Measurements from ENCODE around the gene STAT6.

STAT6 gene, protein sequence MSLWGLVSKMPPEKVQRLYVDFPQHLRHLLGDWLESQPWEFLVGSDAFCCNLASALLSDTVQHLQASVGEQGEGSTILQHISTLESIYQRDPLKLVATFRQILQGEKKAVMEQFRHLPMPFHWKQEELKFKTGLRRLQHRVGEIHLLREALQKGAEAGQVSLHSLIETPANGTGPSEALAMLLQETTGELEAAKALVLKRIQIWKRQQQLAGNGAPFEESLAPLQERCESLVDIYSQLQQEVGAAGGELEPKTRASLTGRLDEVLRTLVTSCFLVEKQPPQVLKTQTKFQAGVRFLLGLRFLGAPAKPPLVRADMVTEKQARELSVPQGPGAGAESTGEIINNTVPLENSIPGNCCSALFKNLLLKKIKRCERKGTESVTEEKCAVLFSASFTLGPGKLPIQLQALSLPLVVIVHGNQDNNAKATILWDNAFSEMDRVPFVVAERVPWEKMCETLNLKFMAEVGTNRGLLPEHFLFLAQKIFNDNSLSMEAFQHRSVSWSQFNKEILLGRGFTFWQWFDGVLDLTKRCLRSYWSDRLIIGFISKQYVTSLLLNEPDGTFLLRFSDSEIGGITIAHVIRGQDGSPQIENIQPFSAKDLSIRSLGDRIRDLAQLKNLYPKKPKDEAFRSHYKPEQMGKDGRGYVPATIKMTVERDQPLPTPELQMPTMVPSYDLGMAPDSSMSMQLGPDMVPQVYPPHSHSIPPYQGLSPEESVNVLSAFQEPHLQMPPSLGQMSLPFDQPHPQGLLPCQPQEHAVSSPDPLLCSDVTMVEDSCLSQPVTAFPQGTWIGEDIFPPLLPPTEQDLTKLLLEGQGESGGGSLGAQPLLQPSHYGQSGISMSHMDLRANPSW

DNA sequence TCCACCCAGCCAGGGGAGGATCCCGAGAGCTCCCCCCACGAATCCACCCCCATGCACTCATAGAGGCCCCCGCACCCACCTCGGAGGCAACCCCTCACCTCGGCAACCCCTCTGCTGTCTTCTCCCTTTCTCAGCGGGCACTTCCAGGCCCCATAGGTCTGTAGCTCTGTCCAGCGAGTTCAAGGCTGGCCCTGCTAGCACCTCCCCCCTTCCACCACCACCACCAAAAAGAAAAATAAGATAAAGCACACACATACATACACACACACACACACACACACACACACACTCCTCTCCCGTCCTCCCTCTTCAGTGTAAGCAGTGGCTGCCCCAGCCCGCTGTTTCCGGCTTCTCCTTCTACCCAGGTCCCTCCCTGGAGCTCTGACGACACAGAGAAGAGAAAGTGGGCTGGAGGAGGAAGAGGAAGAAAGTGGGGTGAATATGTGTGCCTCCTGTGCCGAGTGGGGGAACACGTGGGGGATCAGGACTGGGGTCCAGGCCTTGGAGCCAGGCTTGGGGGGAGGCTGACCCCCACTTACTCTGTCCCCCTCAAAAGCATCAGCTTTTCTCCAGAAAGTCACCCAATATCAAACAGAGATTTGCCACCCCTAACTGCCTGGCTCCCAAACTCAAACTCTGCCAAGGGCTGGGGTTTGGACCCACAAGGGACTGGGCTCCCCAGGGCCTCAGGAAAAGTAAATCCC, at the start of gene STAT6:
TSS of gene STAT6 (minus strand) at position 332 of the 704 bp plus-strand sequence. CDS start 3,084 bp downstream, outside the sequence.
- DNase-seq (ENCODE audit: low read depth in 3 of 3) = peak; percentile 53 to 77 (median 68)

DNA sequence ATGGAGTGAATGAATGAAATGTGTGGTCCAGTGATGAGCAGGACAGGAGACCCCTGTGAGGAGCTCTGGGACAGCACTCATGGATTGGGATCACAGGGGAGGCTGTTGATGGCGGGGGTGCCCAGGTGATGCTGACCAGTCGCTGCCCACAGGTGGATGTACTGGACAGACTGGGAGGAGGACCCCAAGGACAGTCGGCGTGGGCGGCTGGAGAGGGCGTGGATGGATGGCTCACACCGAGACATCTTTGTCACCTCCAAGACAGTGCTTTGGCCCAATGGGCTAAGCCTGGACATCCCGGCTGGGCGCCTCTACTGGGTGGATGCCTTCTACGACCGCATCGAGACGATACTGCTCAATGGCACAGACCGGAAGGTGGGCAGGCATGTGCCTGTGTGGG, 49.6 kb upstream of the STAT6 start:
- DNase-seq (ENCODE audit: low read depth in 3 of 3) = no peak

DNA sequence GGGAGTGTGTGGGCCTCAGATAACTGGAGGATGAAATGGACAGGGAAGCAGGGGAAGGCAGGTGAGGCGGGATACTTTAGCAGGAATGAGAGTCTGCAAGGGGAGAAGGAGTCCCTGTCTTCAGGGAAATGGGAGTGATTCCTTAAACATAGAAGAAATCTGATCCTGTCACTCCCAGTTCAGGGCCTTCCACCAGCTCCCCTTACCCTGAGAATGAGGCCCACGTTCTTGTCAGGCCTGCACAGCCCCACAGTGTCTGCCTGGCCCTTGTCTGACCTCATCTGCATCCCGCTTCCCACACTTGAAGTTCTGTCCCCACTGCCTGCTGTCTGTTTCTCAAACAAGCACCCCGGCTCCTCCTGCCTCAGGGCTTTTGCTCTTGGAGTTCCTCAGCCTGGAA, 48.9 kb upstream of the STAT6 start:
- no peak for DNase-seq (ENCODE audit: low read depth in 3 of 3)

DNA sequence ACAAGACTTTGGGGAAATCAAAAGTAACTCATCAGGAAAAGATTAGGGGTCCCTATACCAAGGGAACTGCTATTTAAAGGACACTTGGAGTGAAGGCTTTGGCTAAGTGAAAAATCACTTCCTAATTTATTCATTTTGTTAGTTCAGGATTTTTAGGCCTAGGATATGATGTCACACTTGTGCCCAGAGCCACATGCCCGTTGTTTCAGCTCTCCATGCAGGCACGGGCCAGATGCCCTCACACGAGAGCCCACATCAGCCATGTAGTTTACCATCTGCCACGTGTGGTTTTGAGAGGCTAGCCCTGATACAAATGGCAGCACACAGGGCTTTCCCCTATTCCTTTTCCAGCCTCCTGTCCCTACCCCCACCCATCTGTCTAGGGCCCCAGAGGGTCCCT, 48.1 kb upstream of the STAT6 start:
- DNase-seq (ENCODE audit: low read depth in 3 of 3) = no peak

DNA sequence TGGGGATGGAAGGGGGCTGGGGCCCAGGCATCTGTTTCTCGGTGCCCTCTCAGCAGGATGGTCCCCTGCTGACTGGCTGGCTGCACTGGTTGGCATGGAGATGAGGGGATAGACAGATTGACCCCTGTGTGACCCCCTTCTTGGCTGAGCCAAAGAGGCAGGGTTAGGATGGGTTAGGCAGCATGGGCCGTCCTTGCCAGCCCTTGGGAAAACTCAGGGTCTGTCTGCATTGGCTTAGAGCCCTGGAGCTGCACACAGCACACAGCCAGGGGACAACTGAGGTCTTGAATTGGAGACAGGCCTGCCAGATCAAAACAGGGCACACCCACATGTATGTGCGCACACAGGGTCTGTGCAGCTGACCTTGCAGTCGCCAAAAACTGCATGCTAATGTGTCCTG, 47.5 kb upstream of the STAT6 start:
- no peak for DNase-seq (ENCODE audit: low read depth in 3 of 3)

DNA sequence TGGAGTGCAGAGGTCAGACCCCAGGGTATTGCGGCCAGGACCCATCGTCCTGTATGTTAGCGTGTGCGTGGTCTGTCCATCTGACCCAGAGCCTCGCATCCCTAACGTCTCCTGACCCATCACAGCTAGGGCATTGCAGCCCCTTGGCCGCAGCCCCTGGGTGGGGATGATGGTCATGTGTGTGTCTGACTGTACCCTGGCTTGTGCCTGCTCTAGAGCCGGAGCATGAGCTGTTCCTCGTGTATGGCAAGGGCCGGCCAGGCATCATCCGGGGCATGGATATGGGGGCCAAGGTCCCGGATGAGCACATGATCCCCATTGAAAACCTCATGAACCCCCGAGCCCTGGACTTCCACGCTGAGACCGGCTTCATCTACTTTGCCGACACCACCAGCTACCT, 47.0 kb upstream of the STAT6 start:
- no peak for DNase-seq (ENCODE audit: low read depth in 3 of 3)

DNA sequence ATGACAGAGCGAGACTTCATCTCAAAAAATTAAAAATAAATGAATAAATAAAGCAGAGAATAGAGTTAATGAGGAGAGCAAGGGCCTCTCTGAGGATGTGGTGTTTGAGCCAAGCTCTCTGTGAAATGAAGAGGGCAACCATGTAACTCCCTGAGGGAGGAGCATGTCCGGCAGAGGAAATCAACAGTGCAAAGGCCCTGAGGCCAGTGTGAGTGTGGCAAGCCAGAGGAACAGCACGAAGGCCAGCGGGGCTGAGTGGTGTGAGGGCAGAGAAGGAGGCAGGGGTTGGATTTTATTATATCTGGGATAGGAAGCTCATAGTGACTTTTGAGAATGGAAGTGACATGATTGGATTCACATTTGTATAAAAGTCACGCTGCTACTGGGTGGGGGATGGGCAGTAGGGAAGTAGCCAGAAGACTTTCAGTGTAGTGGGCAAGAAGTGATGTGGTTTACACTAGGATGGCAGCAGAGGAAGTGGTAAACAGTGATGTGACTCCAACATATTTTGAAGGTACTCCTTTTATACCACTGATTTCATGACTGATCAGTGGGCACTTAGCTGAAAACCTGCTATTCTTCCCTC, 46.5 kb upstream of the STAT6 start:
- no peak for DNase-seq (ENCODE audit: low read depth in 3 of 3)

DNA sequence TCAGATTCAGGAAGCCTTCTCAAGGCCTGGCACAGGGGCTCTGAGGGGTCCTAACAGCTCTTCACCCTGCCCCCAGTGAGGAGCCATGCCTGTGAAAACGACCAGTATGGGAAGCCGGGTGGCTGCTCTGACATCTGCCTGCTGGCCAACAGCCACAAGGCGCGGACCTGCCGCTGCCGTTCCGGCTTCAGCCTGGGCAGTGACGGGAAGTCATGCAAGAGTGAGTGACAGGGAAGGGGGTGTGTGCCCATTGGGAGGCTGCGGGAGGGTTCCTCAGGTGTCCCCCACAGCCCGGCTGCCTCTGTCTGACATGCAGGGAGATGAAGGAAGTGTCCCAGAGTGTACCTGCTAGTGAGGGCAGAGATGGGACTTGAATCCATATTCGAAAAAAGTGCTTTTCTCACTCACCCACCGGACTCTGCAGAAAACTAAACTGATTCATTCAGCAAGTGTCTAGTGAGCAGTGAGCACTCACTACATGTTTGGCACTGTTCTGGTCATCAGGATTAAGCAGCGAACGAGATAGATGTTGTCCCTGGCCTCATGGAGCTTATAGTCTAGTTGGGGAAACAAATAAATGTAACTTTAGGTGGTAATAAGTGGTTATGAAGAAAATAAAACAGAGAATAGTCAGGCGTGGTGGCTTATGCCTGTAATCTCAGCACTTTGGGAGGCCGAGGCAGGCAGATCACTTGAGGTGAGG, 45.7 kb upstream of the STAT6 start:
- no peak for DNase-seq (ENCODE audit: low read depth in 3 of 3)

DNA sequence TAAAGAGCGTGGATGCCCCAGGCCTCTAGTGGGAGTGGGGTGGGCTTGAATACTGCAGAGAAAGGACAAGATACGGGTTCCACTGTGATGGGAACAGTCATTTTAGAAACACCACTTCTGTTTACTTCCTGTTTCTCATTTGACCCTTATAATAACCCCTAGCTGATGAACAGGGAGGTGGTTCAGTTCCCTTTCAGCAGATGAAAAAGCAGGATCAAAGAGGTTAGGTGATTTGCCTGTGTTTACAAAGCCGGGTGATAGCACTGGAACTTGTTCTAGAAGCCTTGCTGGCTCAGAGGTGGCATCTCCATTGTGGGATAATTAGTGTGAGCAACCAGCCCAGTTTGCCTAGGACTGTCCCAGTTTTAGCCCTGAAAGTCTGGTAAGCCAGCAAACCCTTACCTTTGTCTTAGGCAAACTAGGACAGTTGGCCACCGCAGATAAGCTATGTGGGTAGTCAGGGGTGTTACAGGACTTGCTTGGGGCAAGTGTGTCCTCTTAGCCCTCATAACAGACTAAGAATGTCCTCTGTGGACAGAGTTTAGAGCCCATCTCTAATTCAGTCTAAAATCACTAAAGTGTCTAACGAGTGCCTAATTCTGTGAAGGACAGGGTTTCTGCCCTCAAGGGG, 43.8 kb upstream of the STAT6 start:
- no peak for DNase-seq (ENCODE audit: low read depth in 3 of 3)

DNA sequence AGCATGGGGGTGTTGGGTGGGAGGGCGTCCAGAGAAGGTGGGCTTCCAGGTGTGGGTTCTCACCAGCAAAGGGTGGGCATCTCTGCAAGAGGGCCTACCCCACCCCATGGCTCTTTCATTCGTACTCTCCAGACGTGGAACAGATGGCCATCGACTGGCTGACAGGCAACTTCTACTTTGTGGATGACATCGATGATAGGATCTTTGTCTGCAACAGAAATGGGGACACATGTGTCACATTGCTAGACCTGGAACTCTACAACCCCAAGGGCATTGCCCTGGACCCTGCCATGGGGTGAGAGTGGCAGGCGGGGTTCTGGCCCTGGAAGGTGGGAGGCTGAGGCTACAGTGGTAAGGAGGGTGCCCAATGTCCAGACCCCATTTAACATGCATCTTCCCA, 42.9 kb upstream of the STAT6 start:
- DNase-seq (ENCODE audit: low read depth in 3 of 3) = no peak

DNA sequence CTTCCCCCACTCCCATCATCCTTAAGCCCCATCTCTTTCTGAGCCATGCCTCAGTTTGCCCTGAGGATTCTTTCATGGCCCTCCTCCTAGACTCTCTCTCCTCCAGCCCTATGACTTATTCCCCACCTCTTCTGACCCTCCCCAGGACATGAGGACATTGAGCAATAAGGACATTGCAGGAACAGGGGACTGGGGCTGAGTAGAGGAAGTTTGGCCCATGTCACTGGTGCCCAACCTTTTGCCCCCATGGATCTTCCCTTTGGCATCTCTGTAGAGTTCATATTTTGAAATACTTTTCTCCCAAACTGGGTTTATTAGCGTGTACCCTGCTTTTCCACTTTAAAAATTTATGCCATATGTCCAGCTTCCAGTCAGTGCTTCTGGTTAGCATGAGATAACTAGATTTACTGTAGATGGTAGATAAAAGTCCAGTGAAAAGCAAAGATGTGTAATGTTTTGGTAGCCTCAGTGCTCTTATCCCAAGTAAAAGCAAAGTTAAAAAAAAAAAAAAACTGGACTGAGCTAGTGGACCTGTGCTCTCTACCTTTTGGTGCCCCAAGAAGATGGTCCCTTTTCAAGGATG, 42.3 kb upstream of the STAT6 start:
- DNase-seq (ENCODE audit: low read depth in 3 of 3) = no peak

DNA sequence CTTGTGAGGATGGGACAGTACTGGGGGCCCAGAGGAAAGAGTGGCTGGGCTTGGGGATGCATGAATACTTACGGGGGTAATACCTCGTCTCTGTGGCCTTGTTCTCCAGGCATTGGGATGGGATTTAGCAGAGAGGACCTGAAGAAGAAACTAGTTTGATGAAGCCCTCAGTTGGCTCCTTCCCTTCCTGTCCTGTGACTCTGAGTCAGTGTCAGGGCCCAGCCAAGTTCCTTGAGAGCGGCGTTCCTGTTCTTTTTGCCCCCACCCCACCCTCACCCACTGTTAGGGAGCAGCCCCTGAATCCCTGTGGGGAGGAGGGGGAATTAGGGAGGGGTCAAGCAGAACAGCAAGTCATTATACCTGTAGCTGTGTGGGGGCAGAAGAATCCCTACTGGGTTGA, 41.5 kb upstream of the STAT6 start:
- no peak for DNase-seq (ENCODE audit: low read depth in 3 of 3)

DNA sequence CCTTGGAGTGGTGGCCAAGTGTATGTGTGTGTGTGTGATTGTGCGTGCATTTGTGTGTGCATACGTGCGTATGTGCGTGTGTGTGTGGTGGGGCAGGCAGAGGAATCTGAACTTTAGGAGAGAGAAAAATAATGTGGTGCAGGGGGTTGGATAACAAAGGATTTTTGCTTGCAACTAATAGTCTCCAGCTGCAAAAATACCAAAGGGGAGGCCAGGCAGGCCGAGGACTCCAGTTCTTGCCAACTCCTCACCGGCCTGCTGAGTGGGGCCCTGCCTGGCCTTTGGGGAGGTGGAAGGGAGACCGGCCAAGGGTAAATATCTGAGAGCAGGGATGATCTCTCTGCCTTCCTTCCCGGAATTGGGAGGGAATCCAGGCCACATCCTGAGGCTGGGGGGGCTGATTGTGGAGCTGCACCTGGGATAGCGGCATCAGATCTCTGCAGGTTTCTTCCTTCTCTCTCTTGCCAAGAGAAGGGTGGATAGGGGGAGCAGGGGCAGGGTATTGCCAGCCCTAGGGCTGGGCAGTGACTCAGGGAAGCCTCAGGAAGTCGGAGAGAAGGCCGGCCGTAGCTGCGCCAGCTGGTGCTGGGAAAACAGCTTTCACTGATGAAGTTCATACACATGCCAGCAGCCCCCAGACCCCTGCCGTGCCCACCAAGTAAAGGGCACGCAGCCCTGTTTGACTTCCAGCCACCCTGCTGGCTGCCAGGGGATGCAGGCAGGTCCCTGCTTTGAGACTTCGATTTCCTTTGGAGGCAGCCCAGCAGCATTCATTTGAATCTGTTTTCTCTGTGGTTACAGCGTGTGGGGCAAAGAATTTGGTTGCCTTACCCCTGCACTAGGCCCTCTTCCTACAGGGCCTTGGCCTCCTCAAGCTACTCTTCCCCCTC, 40.8 kb upstream of the STAT6 start:
- no peak for DNase-seq (ENCODE audit: low read depth in 3 of 3)

DNA sequence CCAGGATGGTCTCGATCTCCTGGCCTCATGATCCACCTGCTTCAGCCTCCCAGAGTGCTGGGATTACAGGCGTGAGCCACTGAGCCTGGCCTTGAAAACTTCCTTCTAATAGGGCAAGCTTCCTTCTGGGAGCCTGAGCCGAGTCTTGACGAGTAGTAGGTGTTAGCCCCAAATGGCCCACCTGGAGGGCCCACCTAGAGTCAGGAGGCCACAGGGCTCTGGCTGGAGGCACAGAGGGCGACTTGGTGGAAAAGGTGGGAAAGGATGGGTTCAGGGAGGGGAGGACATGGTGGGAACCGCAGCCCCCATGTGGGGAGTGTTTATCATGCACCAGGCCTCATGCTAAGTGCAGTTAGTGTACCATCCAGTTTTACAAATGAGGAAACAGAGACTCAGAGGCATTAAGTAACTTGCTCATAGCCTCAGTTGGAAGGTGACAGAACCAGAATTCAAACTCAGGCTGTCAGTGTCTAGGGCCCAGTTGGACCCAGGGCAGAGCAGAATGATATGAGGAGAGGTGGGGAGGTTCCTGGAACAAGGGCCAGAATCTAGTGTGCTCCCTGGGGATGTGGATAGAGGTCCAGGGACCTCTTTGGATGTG, 39.3 kb upstream of the STAT6 start:
- DNase-seq (ENCODE audit: low read depth in 3 of 3) = no peak

DNA sequence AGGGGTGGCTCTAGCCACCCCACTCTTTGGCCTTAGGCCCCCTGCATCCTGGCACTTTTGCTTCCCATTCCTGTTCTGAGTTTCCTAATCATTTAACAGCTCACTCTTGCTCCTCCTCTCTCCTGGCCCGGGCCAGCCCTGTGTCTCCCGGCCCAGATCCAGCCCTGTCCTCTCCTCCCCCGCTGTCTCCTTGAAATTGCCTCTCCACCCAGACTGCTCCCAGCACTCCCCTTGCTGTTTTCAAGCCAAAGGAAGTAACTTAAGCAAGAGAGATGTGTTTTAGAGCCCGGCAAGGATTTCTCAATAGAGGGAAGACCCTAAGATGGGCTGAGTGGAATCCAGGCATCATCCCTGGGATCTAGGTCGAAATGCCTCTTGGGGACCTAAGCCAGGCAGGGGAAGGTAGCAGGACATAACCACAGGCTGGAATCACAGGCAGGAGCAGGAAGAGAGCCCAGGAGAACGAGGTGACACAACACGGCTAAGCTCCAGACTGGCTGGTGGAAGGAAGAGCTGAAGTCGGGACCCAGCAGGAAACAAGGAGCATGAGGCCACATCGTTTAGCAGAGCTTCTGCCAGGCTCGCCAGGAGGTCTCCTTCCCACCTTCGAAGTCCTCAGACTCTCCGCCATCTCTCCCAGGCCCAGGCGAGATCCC, 38.2 kb upstream of the STAT6 start:
- DNase-seq (ENCODE audit: low read depth in 3 of 3) = no peak

DNA sequence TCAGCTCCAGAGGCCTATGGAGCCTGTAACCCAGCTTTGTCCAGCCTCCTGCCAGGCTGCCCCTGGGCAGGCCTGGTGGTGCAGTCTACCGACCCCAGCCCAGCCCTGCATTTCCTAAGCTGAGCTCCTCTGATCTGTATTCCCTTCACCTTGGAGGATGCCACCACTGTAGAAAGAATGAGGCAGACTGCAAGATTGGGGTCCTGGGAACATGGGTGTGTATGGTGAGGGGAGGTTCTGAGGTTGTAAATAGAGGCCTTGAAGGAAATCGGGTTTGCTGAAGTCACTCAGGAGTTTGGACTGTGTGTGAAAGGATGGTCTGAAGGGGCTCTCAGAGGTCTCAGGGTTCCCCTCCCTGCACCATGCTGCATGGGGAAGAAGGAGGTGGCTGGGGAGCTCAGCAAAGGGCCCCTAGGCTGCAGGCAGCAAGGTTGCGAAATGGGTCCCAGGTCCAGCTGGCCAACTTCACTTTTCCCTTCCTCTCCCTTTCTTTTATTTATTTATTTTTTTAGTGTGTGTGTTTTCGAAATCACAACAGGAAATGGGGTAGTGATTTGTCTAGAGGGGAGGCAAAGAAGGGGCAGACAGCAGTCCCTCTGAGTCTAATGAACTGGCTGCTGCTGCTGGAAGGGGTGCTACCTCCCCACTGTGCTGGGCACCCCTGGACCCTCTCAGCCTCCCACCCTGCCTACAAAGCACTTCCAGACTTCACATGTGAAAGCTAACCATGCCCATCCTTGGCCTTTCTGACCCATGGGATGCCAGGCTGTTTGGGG, 37.5 kb upstream of the STAT6 start:
- no peak for DNase-seq (ENCODE audit: low read depth in 3 of 3)
